G401.6 (cell line): ENCODE data around the gene ROPN1.
"Not testable (repeated sequence)": the region's sequence is repeated elsewhere in the genome, so short reads cannot be mapped to it uniquely, and the experiment has no call there.

Experiments
- FAIRE-seq: peaks from 2 replicates; lab custom pipeline; 2012; peaks lifted over from hg19 to GRCh38; lab: Jason Lieb, UNC

The ROPN1 gene

GRCh38 chr3:123991730-123992588 is at the start of gene ROPN1:
Gene ROPN1, minus strand, starts transcription at chr3:123992124. Its CDS starts 11,643 bp downstream, at chr3:123980481.
- not testable (repeated sequence) for FAIRE-seq

DNA sequence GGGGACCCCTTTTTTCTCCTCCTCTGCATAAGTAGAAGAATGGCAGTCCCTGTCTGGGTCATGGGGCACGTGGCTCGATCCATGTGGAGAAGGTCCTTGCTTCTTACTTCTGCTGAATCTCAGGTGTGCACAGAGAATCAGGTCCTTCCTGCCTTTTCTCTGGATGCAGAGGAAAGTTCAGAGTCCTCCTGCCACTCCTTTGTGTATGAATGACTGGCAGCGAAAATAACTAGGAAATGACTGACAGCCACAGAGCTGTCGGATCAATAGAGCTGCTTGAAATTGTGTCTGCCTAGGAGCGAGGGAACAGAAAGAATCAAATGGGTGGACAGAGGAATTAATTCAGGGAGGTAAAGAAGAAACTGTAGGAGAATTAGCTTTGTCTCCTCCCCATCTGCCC is 49.6 kb upstream of the ROPN1 start:
- FAIRE-seq = no peak

DNA sequence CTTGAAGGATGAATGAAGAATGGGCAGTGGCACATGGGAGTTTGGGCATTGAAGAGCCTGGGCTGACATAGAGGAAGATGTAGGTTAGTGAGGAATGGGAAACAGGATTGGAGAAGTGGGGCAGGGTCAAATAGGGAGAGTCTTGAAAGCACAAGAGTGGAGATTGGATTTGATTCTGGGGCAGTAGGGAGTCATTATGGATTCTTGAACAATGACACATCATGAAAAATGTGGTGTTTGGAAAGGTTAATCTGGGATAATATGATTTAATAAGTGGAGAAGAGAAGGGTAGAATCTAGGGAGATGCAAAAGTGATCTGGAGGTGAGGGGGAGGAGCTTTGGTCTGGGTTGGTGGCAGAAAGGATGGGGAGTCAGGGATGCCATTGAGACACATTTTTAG is 45.4 kb upstream of the ROPN1 start:
- no peak for FAIRE-seq

- not testable (repeated sequence) for FAIRE-seq
These were observed 44.3 kb upstream of the ROPN1 start for GRCh38 chr3:124036214-124036613.

GRCh38 chr3:124035463-124036121 is 43.7 kb upstream of the ROPN1 start:
- FAIRE-seq = no peak

DNA sequence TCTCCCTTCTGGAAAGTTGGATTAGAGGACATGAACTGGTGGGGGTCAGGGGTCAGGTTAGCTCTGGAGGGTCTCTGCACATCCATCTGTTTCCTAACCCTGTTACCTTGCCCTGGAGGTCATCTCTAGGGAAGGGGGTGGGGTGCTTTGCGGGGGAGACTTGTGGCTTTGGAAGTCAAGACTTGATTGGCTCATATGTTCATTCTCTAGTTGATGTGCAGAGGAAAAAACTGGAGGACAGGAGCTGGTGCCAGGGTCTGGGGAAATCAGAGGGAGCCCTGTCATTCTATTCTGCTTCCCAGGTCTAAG is 42.9 kb upstream of the ROPN1 start:
- FAIRE-seq = no peak

DNA sequence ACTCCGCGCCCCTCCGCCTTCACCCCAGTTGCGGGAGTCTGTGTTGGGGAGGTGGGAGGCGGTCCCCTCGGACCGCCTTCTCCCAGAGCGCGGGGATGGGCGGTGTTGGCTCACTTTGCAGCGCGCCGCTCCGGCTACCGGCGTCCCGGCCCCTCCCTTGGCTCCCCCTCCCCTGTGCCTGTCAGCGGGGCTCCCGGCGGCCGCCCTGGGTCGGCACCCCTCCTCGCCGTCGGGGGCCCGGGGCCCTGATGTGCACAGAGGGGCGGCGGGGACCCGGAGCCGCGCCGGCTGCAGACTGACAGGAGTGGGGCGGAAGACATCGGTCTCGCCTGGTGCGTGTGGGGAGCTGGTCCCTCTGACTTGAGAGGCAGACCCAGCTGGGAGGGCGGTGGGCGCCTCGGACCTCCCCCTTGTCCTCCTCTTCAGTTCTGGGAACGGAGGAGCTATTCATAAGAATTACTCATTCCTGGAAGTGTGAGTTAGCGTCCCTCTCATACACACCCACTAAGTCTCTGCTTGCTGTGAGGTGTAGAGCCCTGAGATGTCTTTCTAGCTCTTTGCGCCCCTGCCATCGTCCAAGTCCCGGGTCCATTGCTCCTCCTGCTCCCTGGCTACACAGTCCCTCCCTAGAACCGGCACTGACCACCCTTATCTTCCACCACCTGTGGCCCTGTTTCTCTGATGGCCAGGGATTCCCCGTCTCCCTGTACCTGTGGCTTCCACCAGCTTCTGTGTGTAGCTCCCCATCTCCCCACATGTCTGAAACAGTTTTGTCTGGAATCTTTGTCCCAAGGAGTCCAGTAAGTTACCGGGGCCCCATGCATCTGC is 42.3 kb upstream of the ROPN1 start:
- no peak for FAIRE-seq

DNA sequence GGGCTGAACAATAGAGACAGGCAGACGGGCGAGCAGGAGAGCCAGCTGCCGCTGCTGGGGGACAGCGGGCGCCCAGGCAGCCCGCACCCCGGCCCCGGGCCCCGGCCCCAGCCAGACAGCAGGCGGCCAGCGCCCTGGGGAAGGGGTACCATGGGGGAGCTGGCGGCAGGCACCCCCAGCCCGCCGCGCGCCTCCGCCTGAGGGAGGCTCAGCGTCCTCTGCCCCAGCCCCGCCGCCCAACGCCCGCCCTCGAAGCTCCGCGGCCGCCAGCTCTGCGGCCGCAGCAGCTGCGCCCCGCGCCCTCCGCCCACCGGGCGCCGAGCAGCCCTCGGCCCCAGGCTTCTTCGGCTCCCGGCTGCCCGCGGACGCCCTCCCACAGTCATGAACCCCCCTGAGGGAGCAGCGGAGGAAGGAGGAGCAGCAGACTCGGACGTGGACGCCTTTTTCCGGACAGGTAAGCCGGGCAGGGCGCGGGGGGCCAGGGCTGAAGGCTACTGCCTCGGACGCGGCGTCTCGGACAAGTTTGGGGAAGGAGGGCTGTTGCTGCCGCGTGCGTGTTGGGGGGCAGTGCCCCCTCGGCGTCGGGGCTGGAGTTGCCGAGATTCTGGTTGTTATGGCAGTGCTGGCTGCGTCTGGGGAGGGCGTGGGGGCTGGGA is 41.6 kb upstream of the ROPN1 start, which contains the start of gene KALRN:
KALRN (plus strand) TSS at position 10 of the 656 bp plus-strand sequence.
- FAIRE-seq = no peak

DNA sequence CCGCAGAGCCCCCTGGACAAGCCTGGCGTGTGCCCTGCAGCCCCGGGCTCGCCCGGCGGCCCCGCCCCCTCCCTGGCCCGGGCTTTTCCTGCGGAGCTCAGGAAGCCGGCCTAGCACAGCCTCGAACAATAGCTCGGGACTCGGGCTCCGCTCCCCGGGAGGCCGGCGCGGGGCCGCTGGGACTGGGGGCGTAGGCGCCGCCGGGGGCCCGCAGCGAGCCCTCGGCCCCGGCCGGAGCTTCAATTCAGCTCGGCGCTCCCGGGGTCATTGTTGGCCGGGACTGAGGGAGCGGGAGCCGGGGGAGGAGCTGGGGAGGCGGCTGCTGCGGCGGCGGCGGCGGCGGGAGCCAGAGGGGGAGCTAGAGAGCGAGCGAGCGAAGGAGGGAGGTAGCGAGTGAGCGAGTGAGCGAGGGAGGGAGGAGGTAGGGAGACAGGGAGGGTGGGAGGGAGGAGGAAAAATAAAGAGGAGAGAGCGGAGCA is 41.0 kb upstream of the ROPN1 start:
- no peak for FAIRE-seq

DNA sequence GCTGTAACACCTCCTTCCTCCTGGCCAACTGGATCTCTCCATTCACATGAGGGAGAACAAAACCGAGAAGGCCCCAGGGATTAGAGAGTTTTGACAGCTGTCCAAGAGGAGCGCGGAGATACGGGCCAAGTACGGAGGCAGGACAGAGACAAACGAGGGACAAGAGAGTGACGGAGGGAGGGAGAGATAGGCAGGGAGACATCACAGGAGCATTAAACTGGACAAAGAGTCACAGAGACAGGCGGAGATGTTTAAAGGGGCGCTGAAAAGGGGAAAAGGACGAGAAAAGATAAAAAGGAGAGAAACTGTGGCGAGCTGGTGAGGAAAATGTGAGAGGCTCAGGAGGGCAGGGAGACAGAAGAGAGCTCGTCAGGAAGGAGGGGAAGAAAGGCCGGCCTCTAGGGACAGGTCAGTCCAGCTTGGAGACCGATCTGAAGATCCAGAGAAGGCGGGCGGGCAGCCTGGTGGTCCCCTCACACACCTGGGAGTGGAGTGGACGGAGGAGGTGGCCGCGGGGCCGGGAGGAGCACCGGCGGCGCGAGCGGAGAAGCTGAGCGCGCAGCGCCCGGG is 40.5 kb upstream of the ROPN1 start:
- no peak for FAIRE-seq

GRCh38 chr3:124026516-124026915 is 34.6 kb upstream of the ROPN1 start:
- no peak for FAIRE-seq

GRCh38 chr3:124023531-124023930 is 31.6 kb upstream of the ROPN1 start:
- FAIRE-seq = not testable (repeated sequence)

DNA sequence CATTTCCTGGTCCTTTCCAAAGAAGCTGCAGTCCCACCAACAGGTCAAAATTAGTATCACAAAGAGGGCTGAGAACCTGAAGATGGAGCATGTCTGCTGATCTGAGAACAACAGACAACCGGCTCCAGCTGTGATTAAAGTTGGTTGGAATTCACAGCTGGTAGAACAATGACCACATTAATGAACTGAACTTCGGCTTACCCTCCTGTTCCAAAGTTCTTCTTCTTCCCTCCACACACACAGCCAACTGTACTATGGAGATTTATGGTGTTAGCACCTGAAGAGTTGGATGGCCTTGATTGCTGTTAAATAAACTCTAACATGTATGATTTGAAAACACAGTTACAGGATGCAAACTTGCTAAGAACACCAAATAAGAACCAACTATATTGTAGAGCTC is 27.4 kb upstream of the ROPN1 start:
- FAIRE-seq = no peak

DNA sequence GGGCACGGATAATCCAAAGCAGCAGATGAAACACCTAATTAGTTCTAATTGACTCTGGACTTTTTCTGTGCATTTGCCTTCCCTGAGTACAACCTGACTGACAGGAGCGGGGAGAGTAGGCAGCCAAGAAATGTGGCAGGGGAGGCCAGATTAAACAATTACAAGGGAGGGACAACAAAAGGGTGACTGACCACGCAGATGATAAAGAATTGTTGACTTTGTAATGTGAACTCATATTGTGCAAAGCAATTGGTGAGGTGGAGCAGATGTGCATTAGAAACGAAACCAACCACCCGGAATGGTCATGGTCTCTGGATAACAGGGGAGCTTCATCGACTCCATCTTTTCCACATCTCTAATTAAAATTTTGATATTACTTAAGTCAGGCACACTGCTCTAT is 25.6 kb upstream of the ROPN1 start:
- FAIRE-seq = not testable (repeated sequence)

GRCh38 chr3:124016483-124016882 is 24.6 kb upstream of the ROPN1 start:
- not testable (repeated sequence) for FAIRE-seq

- FAIRE-seq = no peak
These were observed 22.5 kb upstream of the ROPN1 start for GRCh38 chr3:124014366-124014942.

DNA sequence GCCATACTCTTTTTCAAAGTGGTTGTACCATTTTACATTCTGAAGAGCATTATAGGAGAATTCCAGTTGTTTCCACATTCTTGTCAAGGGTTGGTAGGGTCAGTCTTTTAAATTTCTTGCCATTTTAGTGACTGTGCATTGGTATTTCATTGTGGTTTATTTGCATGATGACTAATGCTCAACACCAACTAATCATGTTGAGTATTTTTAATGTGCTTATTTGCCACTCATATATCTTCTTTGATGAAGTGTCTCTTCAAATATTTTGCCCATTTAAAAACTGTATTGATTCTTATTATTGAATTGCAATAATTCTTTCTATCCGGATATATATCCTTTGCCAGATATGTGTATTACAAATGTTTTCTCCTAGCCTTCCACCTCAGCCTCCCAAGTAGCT is 16.4 kb upstream of the ROPN1 start:
- not testable (repeated sequence) for FAIRE-seq

- FAIRE-seq = no peak
These were observed 15.3 kb upstream of the ROPN1 start for GRCh38 chr3:124007186-124007585.

DNA sequence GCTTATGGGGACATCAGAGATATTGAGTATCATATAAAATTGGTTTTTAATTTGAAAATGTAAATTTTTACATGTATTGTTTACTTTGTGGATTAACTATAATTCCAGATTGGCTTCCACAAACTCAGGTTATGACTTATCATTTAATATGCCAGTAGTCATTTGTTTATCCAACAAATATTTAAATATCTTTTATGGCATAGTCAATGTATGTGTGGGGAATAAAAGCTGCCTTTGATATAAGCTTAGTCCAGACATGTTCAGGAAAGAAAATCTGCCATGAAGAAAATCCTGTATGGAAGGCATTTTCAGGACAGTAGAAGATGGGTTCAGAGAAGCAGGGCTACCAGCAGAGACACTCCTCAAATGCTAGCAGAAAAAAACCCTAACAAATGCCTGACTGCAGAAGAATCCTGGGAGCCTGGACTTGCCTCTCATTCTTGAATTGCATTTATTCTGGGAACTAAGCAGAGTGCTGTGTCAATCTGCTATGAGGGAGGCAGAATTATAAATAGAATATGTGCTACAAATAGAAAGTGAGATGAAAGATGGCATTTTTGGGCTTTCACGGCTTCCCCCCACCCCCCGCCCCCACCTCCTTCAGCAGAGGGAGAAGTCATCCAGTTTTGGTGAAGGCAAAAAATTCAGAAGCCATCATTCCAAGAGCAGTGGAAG is 10.6 kb upstream of the ROPN1 start:
- FAIRE-seq = not testable (repeated sequence)

- FAIRE-seq = not testable (repeated sequence)
These were observed 9.4 kb upstream of the ROPN1 start for GRCh38 chr3:124001366-124001765.

DNA sequence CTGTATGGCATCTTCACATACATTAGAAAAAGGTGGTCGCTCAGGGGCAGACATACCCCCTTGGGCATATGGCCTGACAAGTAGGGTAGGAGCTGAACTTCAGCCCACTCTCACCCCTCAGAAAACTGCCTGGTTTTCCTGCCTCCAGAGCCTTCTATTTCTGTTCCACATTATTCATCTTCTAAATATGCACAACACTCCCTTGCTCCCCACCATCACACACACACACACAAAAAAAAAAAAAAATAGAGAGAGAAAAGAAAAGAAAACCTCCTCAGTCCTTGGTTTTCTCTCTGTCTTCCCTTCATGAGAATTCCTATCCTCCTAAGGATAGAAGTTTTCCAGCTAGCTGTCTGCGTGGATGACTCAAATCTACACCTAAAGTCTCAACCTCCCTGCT is 5.6 kb upstream of the ROPN1 start:
- no peak for FAIRE-seq
